Activated T-helper 1 cell treated with anti-CD3 and anti-CD28 coated beads, Interleukin-12 subunit alpha, Interleukin-12 subunit beta, Interleukin-2, Interleukin-4 antibody, amounts not matched to agents 30 ng/mL and 10 ng/mL and 1 ng/mL, durations not matched to agents 14 hours and 24 hours and 36 hours (primary cell): Measurements from ENCODE around the gene RASAL2. TPM values are rescaled to one million over a fixed set of nuclear protein-coding genes. Genes with fewer than 3 reads are reported as not detected.

ENCODE experiments used
- DNase-seq: peaks from one replicate; pipeline ENCODE4 v3.0.0; 2021; ENCODE audit warnings: low spot score
- H3K27ac Mint-ChIP-seq: one replicate; pipeline ENCODE4 v1.8.0; 2021; ENCODE audit warnings: mild to moderate bottlenecking, mixed read lengths
- H3K27me3 Mint-ChIP-seq: one replicate; pipeline ENCODE4 v1.8.0; 2022; ENCODE audit warnings: mild to moderate bottlenecking, moderate library complexity, mixed read lengths; ENCODE audit not compliant: insufficient read depth
- H3K36me3 Mint-ChIP-seq: one replicate; pipeline ENCODE4 v1.8.0; 2021; ENCODE audit warnings: low read depth, mixed read lengths
- H3K4me1 Mint-ChIP-seq: one replicate; pipeline ENCODE4 v1.8.0; 2021; ENCODE audit warnings: low read depth, mixed read lengths
- H3K4me3 Mint-ChIP-seq: one replicate; pipeline ENCODE4 v1.8.0; 2021; ENCODE audit warnings: mild to moderate bottlenecking, moderate library complexity, mixed read lengths
- H3K9me3 Mint-ChIP-seq: one replicate; pipeline ENCODE4 v1.8.0; 2021; ENCODE audit warnings: mixed read lengths
- intact Hi-C: fragments of 100-400 bp; cut with micrococcal nuclease; formaldehyde crosslinking; loops from one replicate; pipeline ENCODE4 v1.15.1; 2024
- total RNA-seq: library from RNA; stranded (reverse); gene quantifications from 2 replicates; pipeline ENCODE4 v1.2.3, GENCODE V29; 2022

Gene RASAL2
- total RNA-seq, 1 donor from 2014 or later, result not detected

DNA sequence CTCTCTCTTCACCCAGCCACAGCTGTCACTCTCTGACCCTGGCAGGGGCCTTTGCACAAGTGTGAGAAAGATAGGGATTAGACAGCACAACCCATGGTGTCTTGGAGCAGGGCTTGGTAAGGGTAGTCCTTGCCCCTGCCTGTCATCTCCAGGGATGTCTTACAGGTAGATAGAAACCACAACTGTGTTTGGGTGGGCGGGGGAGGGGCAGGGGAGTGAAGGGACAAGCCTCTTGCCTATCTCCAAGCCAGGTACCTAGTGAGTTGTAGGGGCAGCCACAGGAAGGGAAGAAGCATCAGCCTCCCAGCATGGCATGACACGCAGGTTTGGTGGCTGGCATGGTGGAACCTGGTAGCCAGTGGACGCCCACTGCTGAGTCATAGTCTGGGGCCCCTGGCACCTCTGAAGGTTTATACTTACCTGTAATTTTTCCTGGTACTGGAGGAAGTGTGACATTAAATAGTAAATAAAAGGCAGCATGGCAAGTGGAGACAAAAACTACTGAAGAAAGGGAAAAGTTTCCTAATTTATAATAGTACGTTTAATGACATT, 305.3 kb downstream of the RASAL2 start:
- intact Hi-C loops, result no loop called here
- H3K4me3 Mint-ChIP-seq, result no peak overlapping the region
- no peak overlapping the region for H3K27ac Mint-ChIP-seq
- H3K4me1 Mint-ChIP-seq, result no peaks in the 10 kb centered on the region
- no peaks in the 10 kb centered on the region for H3K36me3 Mint-ChIP-seq
- no peak for DNase-seq
- H3K9me3 Mint-ChIP-seq, result no peaks in the 10 kb centered on the region
- peaks cover 2% of the 10 kb centered on the region for H3K27me3 Mint-ChIP-seq

DNA sequence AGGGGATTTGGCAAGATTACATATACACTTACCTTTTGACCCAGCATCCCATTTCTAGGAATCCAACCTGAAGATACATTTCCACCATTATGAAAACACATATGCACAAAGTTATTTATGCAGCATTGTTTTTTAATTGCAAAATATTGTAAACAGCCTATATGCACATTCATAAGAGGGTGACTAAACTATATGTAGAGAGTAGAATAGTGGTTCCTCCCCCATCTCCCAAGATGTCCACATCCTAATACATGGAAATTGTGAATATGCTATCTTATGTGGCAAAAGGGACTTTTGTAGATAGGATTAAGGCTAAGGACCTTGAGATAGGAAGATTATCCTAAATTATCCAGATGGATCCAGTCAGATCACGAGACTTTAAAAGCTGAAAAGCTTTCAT, 311.2 kb downstream of the RASAL2 start:
- Mint-ChIP-seq H3K36me3 (no peaks in the 10 kb centered on the region), H3K9me3 (no peaks in the 10 kb centered on the region), H3K27ac (no peak overlapping the region), H3K4me3 (no peak overlapping the region), H3K27me3 (no peaks in the 10 kb centered on the region), H3K4me1 (no peaks in the 10 kb centered on the region)
- intact Hi-C loops, result no loop called here
- no peak for DNase-seq

DNA sequence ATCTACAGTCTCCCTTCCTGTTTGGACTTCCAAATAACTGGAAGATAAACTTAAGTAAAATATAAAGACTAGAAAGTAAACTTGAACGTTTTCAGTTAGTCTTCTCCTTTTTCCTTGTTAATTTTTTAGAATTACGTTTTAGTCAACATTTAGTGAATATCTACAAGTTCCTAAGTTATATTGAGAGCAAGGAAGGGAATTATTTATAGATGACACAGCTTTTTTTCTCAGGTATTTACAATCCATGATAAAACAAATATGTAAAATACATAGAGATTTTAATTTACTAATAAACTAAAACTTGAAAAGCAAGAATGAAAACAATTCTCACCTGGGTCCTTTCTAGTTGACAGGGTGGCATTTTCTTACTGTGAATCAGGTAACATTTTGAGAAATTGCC, 313.3 kb downstream of the RASAL2 start:
- Mint-ChIP-seq H3K27me3 (no peaks in the 10 kb centered on the region), H3K27ac (no peak overlapping the region), H3K4me1 (no peaks in the 10 kb centered on the region), H3K9me3 (no peaks in the 10 kb centered on the region), H3K36me3 (no peaks in the 10 kb centered on the region), H3K4me3 (no peak overlapping the region)
- intact Hi-C loops, result no loop called here
- no peak for DNase-seq

DNA sequence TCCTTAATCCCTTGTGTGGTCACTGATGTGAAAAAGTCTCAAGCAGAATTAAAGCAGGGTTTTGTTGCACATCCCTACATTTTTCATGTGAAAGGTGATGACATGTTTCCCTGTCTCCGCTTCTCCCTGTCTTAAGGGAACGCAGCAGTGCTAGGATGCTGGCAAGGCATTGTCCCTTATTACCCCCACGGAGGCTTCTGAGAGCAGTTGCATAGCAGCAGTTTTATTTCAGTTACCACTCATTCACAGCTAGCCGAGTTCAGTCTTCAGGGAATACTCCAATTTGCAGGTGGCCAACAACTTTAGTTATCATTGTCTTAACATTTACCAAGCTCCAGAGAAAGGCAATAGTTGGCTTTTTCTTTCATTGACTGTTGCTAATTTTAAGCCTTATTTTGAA, 313.8 kb downstream of the RASAL2 start:
- Mint-ChIP-seq H3K36me3 (no peaks in the 10 kb centered on the region), H3K4me1 (no peaks in the 10 kb centered on the region), H3K4me3 (no peak overlapping the region), H3K27me3 (no peaks in the 10 kb centered on the region), H3K27ac (no peak overlapping the region), H3K9me3 (no peaks in the 10 kb centered on the region)
- no peak for DNase-seq
- intact Hi-C loops, result no loop called here

DNA sequence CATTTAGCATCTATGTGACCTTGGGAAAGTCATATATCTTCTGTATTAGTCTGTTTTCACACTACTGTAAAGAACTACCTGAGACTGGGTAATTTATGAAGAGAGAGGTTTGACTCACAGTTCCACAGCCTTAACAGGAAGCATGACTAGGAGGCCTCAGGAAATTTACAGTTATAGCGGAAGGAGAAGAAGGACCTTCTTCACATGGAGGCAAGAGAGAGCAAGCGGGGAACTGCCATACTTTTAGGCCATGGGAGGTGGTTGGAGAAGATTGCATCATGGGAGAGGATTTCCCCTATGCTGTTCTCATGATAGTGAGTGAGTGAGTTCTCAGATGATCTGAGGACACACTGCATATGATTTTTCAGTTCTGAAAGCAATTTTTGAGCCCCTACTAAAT, 315.0 kb downstream of the RASAL2 start:
- Mint-ChIP-seq H3K27me3 (no peaks in the 10 kb centered on the region), H3K4me3 (no peak overlapping the region), H3K9me3 (no peaks in the 10 kb centered on the region), H3K27ac (no peak overlapping the region), H3K36me3 (no peaks in the 10 kb centered on the region), H3K4me1 (no peaks in the 10 kb centered on the region)
- no peak for DNase-seq
- intact Hi-C loops, result no loop called here

DNA sequence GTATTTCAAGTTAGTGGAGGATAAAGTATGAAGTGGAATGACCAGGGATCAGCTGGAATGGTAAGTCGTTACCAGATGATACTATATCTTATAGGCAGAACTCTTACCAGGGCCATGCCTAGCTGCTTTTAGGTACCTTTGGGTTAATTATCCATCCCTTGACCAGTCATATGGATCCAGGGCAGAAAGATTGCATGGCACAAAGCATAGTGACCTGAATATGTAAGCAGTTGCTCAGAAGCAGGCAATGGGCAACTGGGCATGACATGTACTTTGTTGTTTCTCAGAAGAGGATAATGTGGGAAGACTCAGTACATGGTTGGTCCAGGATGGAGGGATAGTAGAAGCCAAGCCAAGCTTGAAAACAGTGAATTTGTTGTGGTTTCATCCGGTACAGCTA, 315.6 kb downstream of the RASAL2 start:
- no peaks in the 10 kb centered on the region for H3K36me3 Mint-ChIP-seq
- DNase-seq, result no peak
- H3K9me3 Mint-ChIP-seq, result no peaks in the 10 kb centered on the region
- intact Hi-C loops, result no loop called here
- no peak overlapping the region for H3K4me3 Mint-ChIP-seq
- no peaks in the 10 kb centered on the region for H3K4me1 Mint-ChIP-seq
- H3K27me3 Mint-ChIP-seq, result no peaks in the 10 kb centered on the region
- H3K27ac Mint-ChIP-seq, result no peak overlapping the region

DNA sequence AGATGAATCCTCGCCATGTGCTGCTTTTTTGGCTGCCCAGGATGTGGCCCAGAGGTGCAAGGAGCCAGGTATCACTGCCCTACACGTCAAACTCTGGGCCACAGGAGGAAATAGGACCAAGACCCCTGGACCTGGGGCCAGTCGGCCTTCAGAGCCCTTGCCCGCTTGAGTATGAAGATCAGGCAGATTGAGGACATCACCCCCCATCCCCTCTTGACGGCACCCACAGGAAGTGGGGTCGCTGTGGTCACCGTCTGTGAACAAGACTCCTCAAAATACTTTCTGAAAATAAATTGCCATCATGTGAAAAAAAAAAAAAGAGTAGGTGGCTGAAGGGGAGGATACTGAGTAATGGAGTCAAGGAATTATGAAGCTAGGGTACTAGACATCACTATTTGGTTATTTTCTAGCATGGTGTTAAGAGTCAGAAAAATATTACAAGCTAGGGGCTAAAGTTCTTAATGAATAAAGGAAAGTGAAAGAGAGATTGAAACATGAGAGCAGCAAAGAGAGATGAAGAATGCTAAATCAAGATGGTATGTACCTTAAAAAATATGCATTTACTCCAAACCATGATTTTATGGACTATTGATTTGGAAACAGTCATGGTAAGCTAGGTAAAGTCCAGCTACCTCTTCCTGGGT, 318.0 kb downstream of the RASAL2 start:
- intact Hi-C loops, result no loop called here
- no peak for DNase-seq
- no peaks in the 10 kb centered on the region for H3K4me1 Mint-ChIP-seq
- H3K27me3 Mint-ChIP-seq, result no peaks in the 10 kb centered on the region
- no peaks in the 10 kb centered on the region for H3K9me3 Mint-ChIP-seq
- no peaks in the 10 kb centered on the region for H3K36me3 Mint-ChIP-seq
- H3K4me3 Mint-ChIP-seq, result no peak overlapping the region
- no peak overlapping the region for H3K27ac Mint-ChIP-seq

DNA sequence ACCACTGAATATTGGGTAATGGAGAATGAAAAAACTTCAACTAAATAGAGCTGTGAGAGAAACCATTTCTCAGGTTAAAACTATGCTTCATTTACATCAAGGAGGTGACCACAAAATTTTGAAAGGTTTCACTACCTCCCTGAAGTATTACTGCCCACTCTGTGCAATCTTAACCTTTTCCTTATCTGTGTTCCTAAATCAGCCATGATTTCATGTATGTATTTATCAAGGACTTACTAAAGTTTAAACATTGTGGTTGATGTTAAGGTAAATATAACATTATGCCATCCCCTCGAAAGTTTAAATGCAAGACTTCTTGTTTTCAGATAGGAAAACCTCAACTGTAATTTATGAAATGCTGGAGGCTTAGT, 318.5 kb downstream of the RASAL2 start:
- DNase-seq, result no peak
- Mint-ChIP-seq H3K4me3 (no peak overlapping the region), H3K27me3 (no peaks in the 10 kb centered on the region), H3K27ac (no peak overlapping the region), H3K4me1 (no peaks in the 10 kb centered on the region), H3K9me3 (no peaks in the 10 kb centered on the region), H3K36me3 (no peaks in the 10 kb centered on the region)
- intact Hi-C loops, result no loop called here

DNA sequence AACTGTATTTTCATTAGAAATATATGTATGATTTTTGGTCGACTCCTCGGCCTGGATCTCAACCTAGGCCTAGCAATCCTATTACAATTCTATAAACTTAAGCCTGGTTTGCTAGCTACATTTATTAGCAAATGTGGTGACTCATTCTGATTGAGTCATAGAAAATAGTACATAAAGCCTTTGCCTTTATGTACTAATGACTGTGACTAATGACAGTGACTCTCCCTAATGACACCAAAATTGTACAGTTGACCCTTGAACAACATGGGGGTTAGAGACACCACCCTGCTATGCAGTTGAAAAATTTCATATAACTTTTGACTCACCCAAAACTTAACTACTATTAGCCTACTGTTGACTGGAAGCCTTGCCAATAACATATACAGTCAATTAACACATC, 324.0 kb downstream of the RASAL2 start:
- no peaks in the 10 kb centered on the region for H3K9me3 Mint-ChIP-seq
- H3K27me3 Mint-ChIP-seq, result no peaks in the 10 kb centered on the region
- DNase-seq, result no peak
- no peaks in the 10 kb centered on the region for H3K4me1 Mint-ChIP-seq
- no peak overlapping the region for H3K27ac Mint-ChIP-seq
- H3K36me3 Mint-ChIP-seq, result no peaks in the 10 kb centered on the region
- intact Hi-C loops, result no loop called here
- H3K4me3 Mint-ChIP-seq, result no peak overlapping the region

DNA sequence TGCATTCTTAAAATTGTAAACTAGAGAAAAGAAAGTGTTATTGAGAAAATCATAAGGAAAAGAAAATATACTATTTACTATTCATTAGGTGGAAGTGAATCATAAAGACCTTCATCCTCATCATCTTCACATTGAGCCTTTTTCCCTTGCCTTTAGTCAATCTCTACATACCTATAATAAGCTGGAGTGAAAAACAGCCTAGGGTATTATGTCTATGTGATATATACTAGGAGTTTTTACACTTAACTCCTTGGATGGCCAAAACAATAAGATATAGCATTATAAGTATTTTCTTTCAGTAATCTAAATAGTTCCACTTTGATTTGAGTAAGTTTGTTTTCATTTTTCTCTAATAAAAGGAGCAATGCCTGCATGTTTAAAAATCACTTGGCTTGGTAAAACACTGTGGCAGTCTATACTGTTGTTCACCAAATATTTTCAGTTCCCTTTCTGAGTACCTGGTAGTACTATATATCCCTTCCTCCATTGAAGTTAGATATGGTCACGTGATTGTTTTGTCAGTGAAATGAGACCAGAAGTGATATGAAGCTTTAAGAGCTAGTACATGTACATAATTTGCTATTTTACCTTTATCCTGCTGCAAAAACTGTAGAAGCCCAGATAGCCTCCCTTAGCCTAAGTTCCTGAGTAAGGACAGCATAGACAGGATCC, 324.5 kb downstream of the RASAL2 start:
- Mint-ChIP-seq H3K27me3 (no peaks in the 10 kb centered on the region), H3K4me3 (no peak overlapping the region), H3K36me3 (no peaks in the 10 kb centered on the region), H3K9me3 (no peaks in the 10 kb centered on the region), H3K27ac (no peak overlapping the region), H3K4me1 (no peaks in the 10 kb centered on the region)
- intact Hi-C loops, result no loop called here
- DNase-seq, result no peak

DNA sequence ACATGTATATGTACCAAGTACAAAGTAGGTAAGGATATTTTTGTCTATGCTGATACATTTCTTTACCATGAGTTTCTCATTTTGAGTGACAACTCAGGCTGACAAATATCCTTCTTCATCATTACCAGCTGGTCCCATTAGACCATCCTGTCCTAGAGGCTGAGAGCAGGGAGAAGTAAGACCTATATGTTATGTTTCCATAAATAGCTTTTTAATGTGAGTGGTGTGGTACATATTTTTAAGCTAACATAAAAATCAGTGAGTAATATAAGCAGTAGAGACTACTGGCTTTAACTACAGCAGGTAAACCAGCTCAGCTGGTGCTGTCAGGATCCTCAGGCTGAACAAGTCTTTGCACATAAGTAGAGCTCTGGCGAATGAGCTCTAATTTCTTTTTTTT, 340.5 kb downstream of the RASAL2 start:
- Mint-ChIP-seq H3K27ac (no peak overlapping the region), H3K9me3 (no peaks in the 10 kb centered on the region)

DNA sequence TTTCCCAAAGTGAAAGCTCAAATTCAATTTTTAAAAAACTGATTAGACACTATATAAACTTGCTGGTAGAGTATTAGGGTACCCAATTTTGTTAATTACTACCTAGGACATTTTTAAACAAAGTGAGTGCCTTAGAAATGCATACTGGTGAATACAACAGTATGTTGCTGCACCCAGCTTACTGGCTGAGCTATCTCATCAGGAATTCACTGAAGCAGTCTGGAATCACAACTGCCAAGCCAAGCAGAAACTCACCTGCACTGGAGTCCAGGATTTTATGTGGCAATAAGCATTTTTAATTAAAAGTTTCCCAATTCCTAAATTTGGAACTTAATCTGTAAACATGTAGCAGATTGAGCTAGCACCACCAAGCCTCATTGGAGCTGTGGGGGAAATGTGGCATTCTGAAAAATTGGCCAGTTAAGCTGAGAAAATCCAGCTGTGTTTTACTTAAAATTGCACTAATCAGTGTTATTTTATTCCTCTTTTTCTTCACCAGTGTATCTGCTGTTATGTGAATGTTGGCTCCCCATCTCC, 341.1 kb downstream of the RASAL2 start:
- H3K4me1 Mint-ChIP-seq, result no peaks in the 10 kb centered on the region
- no peaks in the 10 kb centered on the region for H3K27me3 Mint-ChIP-seq
- intact Hi-C loops, result no loop called here
- no peak overlapping the region for H3K4me3 Mint-ChIP-seq
- H3K36me3 Mint-ChIP-seq, result no peaks in the 10 kb centered on the region
- DNase-seq, result no peak
- no peak overlapping the region for H3K27ac Mint-ChIP-seq
- H3K9me3 Mint-ChIP-seq, result no peaks in the 10 kb centered on the region

More for the DNA sequence above, 340.5 kb downstream of the RASAL2 start:
- intact Hi-C loops, result no loop called here
- H3K4me3 Mint-ChIP-seq, result no peak overlapping the region
- no peak for DNase-seq
- H3K27me3 Mint-ChIP-seq, result no peaks in the 10 kb centered on the region
- no peaks in the 10 kb centered on the region for H3K36me3 Mint-ChIP-seq
- no peaks in the 10 kb centered on the region for H3K4me1 Mint-ChIP-seq

DNA sequence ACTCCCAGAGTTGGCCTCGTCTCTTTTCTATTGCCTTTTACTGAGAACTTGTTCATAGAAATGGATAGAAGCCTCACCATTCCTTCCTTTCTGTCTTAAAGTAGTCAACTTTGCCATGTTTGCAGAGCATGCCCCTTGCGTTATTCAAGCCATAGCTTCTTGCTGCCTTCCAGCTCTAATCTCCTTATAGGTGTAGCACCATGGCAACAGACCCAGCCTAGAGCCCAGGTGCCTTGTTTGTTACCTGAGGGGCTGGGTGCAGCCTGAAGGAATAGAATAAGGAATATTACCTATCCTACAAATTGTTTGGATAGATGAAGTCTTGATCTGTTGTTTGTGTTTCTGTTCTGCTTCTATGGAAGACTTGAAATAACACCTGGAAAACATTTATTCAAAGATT, 343.0 kb downstream of the RASAL2 start:
- H3K9me3 Mint-ChIP-seq, result no peaks in the 10 kb centered on the region
- H3K36me3 Mint-ChIP-seq, result no peaks in the 10 kb centered on the region
- intact Hi-C loops, result no loop called here
- no peak overlapping the region for H3K27ac Mint-ChIP-seq
- H3K27me3 Mint-ChIP-seq, result no peaks in the 10 kb centered on the region
- no peak overlapping the region for H3K4me3 Mint-ChIP-seq
- no peaks in the 10 kb centered on the region for H3K4me1 Mint-ChIP-seq
- DNase-seq, result no peak
